ENCODE results near the gene LGALS16. TPM values are rescaled to one million over a fixed set of nuclear protein-coding genes. Genes with fewer than 3 reads are reported as not detected.

LGALS16 gene
- total RNA-seq, 1 experiment from 2014 or later, result not detected

- Histone ChIP-seq H3K27me3 (ENCODE audit: insufficient read depth, low read depth) (peaks cover 31% of the 10 kb centered on the region; the same call in 1 of the 2 replicates), H3K9me3 (ENCODE audit: insufficient read depth, low read depth) (no peaks in the 10 kb centered on the region), H3K4me2 (no peak overlapping the region), H2AFZ (no peak overlapping the region), H4K20me1 (ENCODE audit: insufficient read depth) (no peaks in the 10 kb centered on the region), H3K79me2 (ENCODE audit: low read depth) (no peaks in the 10 kb centered on the region), H3K36me3 (ENCODE audit: low read depth) (no peaks in the 10 kb centered on the region), H3K9me2 (ENCODE audit: insufficient read depth) (no peaks in the 10 kb centered on the region), H3F3A (ENCODE audit: insufficient read depth, low read depth) (no peaks in the 10 kb centered on the region), H3K4me3 (no peak overlapping the region), H3K27ac (no peak overlapping the region), H3K4me1 (replicated peaks; ENCODE audit: insufficient read depth) (no peaks in the 10 kb centered on the region)
- intact Hi-C loops (cut with micrococcal nuclease; ENCODE audit: unreplicated experiment), result no loop called here
- ChIA-PET CTCF (no interaction called here), POLR2A (ENCODE audit: unreplicated experiment) (no interaction called here)
- no TSS peak for BruUV-seq (replicated peaks)
- DNase-seq, result no peak
- TF ChIP-seq EZH2 (IDR thresholded peaks at IDR 0.05; ENCODE audit: low read depth) (no peak), CTCF (conservative IDR thresholded peaks at IDR 0.05) (no peak)
Observed at GRCh38 chr19:39698535-39698934, 42.8 kb downstream of the LGALS16 start.

GRCh38 chr19:39701291-39701690 is 45.6 kb downstream of the LGALS16 start:
- POLR2A ChIA-PET (ENCODE audit: unreplicated experiment), result no interaction called here
- Histone ChIP-seq H3K27me3 (ENCODE audit: insufficient read depth, low read depth) (peaks cover 49% of the 10 kb centered on the region), H3K4me3 (no peak overlapping the region), H3K9me3 (ENCODE audit: insufficient read depth, low read depth) (no peaks in the 10 kb centered on the region), H3K9me2 (ENCODE audit: insufficient read depth) (no peaks in the 10 kb centered on the region), H3F3A (ENCODE audit: insufficient read depth, low read depth) (no peaks in the 10 kb centered on the region), H3K27ac (no peak overlapping the region), H3K4me2 (no peak overlapping the region), H3K4me1 (replicated peaks; ENCODE audit: insufficient read depth) (no peaks in the 10 kb centered on the region), H4K20me1 (ENCODE audit: insufficient read depth) (no peaks in the 10 kb centered on the region), H2AFZ (no peak overlapping the region), H3K36me3 (ENCODE audit: low read depth) (no peaks in the 10 kb centered on the region), H3K79me2 (ENCODE audit: low read depth) (no peaks in the 10 kb centered on the region)
- no TSS peak for BruUV-seq (replicated peaks)
- TF ChIP-seq CTCF (conservative IDR thresholded peaks at IDR 0.05) (no peak), EZH2 (IDR thresholded peaks at IDR 0.05; ENCODE audit: low read depth) (no peak)
- DNase-seq, result no peak
- intact Hi-C loops (cut with micrococcal nuclease; ENCODE audit: unreplicated experiment), result no loop called here
- CTCF ChIA-PET, result no interaction called here

GRCh38 chr19:39704181-39705044 is 48.7 kb downstream of the LGALS16 start, which contains the start of gene LGALS14:
Gene LGALS14 (plus strand): TSS chr19:39704481. CDS start chr19:39704529, 48 bp downstream.
- Histone ChIP-seq H3K4me3 (no peak within 1 kb of the TSS), H3K9me3 (ENCODE audit: insufficient read depth, low read depth) (no peaks in the 10 kb centered on the region), H3K9me2 (ENCODE audit: insufficient read depth) (no peaks in the 10 kb centered on the region), H2AFZ (no peak within 1 kb of the TSS), H3K36me3 (ENCODE audit: low read depth) (no peaks in the 10 kb centered on the region), H3F3A (ENCODE audit: insufficient read depth, low read depth) (no peaks in the 10 kb centered on the region), H3K79me2 (ENCODE audit: low read depth) (no peaks in the 10 kb centered on the region), H3K27me3 (ENCODE audit: insufficient read depth, low read depth) (peaks cover 68% of the 10 kb centered on the region), H3K4me1 (replicated peaks; ENCODE audit: insufficient read depth) (no peaks in the 10 kb centered on the region), H3K4me2 (no peak within 1 kb of the TSS), H3K27ac (no peak within 1 kb of the TSS), H4K20me1 (ENCODE audit: insufficient read depth) (no peaks in the 10 kb centered on the region)
- intact Hi-C loops (cut with micrococcal nuclease; ENCODE audit: unreplicated experiment), result no loop called here
- TF ChIP-seq CTCF (conservative IDR thresholded peaks at IDR 0.05) (no peak), EZH2 (IDR thresholded peaks at IDR 0.05; ENCODE audit: low read depth) (no peak)
- DNase-seq, result no peak
- ChIA-PET CTCF (no interaction called here), POLR2A (ENCODE audit: unreplicated experiment) (no interaction called here)
- BruUV-seq (replicated peaks), result no TSS peak

Measured in PC-9 (cell line).